ENCODE results near the gene KCTD17.

KCTD17 gene

GRCh38 chr22:37060801-37061610, 9.5 kb downstream of the KCTD17 start:
- H3K36me3 ChIP-seq (ENCODE audit: insufficient read depth, low read length): no peaks in the 10 kb centered on the region
- H3K9ac ChIP-seq (ENCODE audit: low read depth, low read length, poor library complexity, severe bottlenecking): no peak overlapping the region

GRCh38 chr22:37061611-37062375, 10.3 kb downstream of the KCTD17 start:
- Histone ChIP-seq H3K4me2 (ENCODE audit: low read depth, low read length, poor library complexity, severe bottlenecking) (no peak overlapping the region), H3K79me2 (ENCODE audit: insufficient read depth, low read length) (no peaks in the 10 kb centered on the region), H3K4me1 (ENCODE audit: insufficient read depth, low read length, poor library complexity, severe bottlenecking) (peaks cover 6% of the 10 kb centered on the region), H3K9ac (ENCODE audit: low read depth, low read length, poor library complexity, severe bottlenecking) (no peak overlapping the region), H4K20me1 (ENCODE audit: insufficient read depth, low read length, poor library complexity, severe bottlenecking) (no peaks in the 10 kb centered on the region), H3K4me3 (ENCODE audit: low read length, poor library complexity, severe bottlenecking) (no peak overlapping the region), H3F3A (ENCODE audit: low read depth) (no peaks in the 10 kb centered on the region), H2AFZ (ENCODE audit: low read length) (no peak overlapping the region), H3K27me3 (ENCODE audit: insufficient read depth, low read length, poor library complexity, severe bottlenecking) (no peaks in the 10 kb centered on the region), H3K9me3 (ENCODE audit: insufficient read depth, low read depth, low read length) (no peaks in the 10 kb centered on the region), H3K9me2 (replicated peaks; ENCODE audit: low read depth, low read length) (no peaks in the 10 kb centered on the region), H3K36me3 (ENCODE audit: insufficient read depth, low read length) (no peaks in the 10 kb centered on the region)
- no peak for TF ChIP-seq EZH2phosphoT487 (IDR thresholded peaks at IDR 0.05; ENCODE audit: borderline replicate concordance)
- no peak for TF ChIP-seq CTCF (conservative IDR thresholded peaks at IDR 0.05; ENCODE audit: low read length)

More at GRCh38 chr22:37060801-37061610, 9.5 kb downstream of the KCTD17 start:
- Histone ChIP-seq H3K9me2 (replicated peaks; ENCODE audit: low read depth, low read length) (no peaks in the 10 kb centered on the region), H3K4me2 (ENCODE audit: low read depth, low read length, poor library complexity, severe bottlenecking) (no peak overlapping the region), H2AFZ (ENCODE audit: low read length) (no peak overlapping the region), H3F3A (ENCODE audit: low read depth) (no peaks in the 10 kb centered on the region), H4K20me1 (ENCODE audit: insufficient read depth, low read length, poor library complexity, severe bottlenecking) (no peaks in the 10 kb centered on the region), H3K27me3 (ENCODE audit: insufficient read depth, low read length, poor library complexity, severe bottlenecking) (no peaks in the 10 kb centered on the region), H3K4me3 (ENCODE audit: low read length, poor library complexity, severe bottlenecking) (no peak overlapping the region), H3K4me1 (ENCODE audit: insufficient read depth, low read length, poor library complexity, severe bottlenecking) (peaks cover 6% of the 10 kb centered on the region), H3K79me2 (ENCODE audit: insufficient read depth, low read length) (no peaks in the 10 kb centered on the region), H3K9me3 (ENCODE audit: insufficient read depth, low read depth, low read length) (no peaks in the 10 kb centered on the region)
- TF ChIP-seq CTCF (conservative IDR thresholded peaks at IDR 0.05; ENCODE audit: low read length): no peak
- no peak for TF ChIP-seq EZH2phosphoT487 (IDR thresholded peaks at IDR 0.05; ENCODE audit: borderline replicate concordance)

GRCh38 chr22:37062376-37062675, 10.8 kb downstream of the KCTD17 start:
- Histone ChIP-seq H3K4me2 (ENCODE audit: low read depth, low read length, poor library complexity, severe bottlenecking) (no peak overlapping the region), H3K9ac (ENCODE audit: low read depth, low read length, poor library complexity, severe bottlenecking) (no peak overlapping the region), H2AFZ (ENCODE audit: low read length) (no peak overlapping the region), H3K4me1 (ENCODE audit: insufficient read depth, low read length, poor library complexity, severe bottlenecking) (peaks cover 6% of the 10 kb centered on the region), H3F3A (ENCODE audit: low read depth) (no peaks in the 10 kb centered on the region), H3K27me3 (ENCODE audit: insufficient read depth, low read length, poor library complexity, severe bottlenecking) (no peaks in the 10 kb centered on the region), H3K9me3 (ENCODE audit: insufficient read depth, low read depth, low read length) (no peaks in the 10 kb centered on the region), H4K20me1 (ENCODE audit: insufficient read depth, low read length, poor library complexity, severe bottlenecking) (no peaks in the 10 kb centered on the region), H3K4me3 (ENCODE audit: low read length, poor library complexity, severe bottlenecking) (no peak overlapping the region), H3K36me3 (ENCODE audit: insufficient read depth, low read length) (no peaks in the 10 kb centered on the region), H3K9me2 (replicated peaks; ENCODE audit: low read depth, low read length) (no peaks in the 10 kb centered on the region), H3K79me2 (ENCODE audit: insufficient read depth, low read length) (no peaks in the 10 kb centered on the region)
- TF ChIP-seq CTCF (conservative IDR thresholded peaks at IDR 0.05; ENCODE audit: low read length) (no peak), EZH2phosphoT487 (IDR thresholded peaks at IDR 0.05; ENCODE audit: borderline replicate concordance) (no peak)

Measured in Loucy (cell line).